ENCODE results near the gene NUP107. TPM values are rescaled to one million over a fixed set of nuclear protein-coding genes. Genes with fewer than 3 reads are reported as not detected.

NUP107 gene
- total and polyA plus RNA-seq, 9 donors: 18.4 to 56.6 (median 45.3) TPM

- Histone ChIP-seq H3K4me3 (no peak overlapping the region), H3K27ac (no peak overlapping the region), H3K9me3 (no peaks in the 10 kb centered on the region), H3K27me3 (no peaks in the 10 kb centered on the region), H3K4me1 (ENCODE audit: insufficient read depth) (peaks cover 2% of the 10 kb centered on the region), H3K36me3 (no peaks in the 10 kb centered on the region)
- 76 to 85% (median 80%) methylated on average over 8 of the region's 8 CpGs for WGBS, 3 donors
- intact Hi-C loops (cut with DNase I): no loop called here
- no peak for DNase-seq
- no peak for TF ChIP-seq POLR2A (IDR thresholded peaks at IDR 0.05)
- no peak for TF ChIP-seq CTCF (IDR thresholded peaks at IDR 0.05)
- TF ChIP-seq EP300 (IDR thresholded peaks at IDR 0.05): no peak
These were observed 97.2 kb downstream of the NUP107 start for GRCh38 chr12:68784015-68784414.

- H3K27ac ChIP-seq: no peak overlapping the region
- WGBS, 3 donors: 20 to 57% (median 28%) methylated on average over 2 of the region's 2 CpGs
These were observed 98.6 kb downstream of the NUP107 start for GRCh38 chr12:68785358-68785757.

GRCh38 chr12:68785823-68786222 lies 99.0 kb downstream of the NUP107 start:
- Histone ChIP-seq H3K4me3 (no peak overlapping the region), H3K36me3 (no peaks in the 10 kb centered on the region), H3K27me3 (no peaks in the 10 kb centered on the region), H3K9me3 (no peaks in the 10 kb centered on the region), H3K27ac (no peak overlapping the region), H3K4me1 (ENCODE audit: insufficient read depth) (peaks cover 2% of the 10 kb centered on the region)
- no peak for TF ChIP-seq CTCF (IDR thresholded peaks at IDR 0.05)
- TF ChIP-seq EP300 (IDR thresholded peaks at IDR 0.05): no peak
- no peak for TF ChIP-seq POLR2A (IDR thresholded peaks at IDR 0.05)
- intact Hi-C loops (cut with DNase I): no loop called here
- 42 to 51% (median 44%) methylated on average over 5 of the region's 5 CpGs for WGBS, 3 donors
- DNase-seq: no peak

More at GRCh38 chr12:68785358-68785757, 98.6 kb downstream of the NUP107 start:
- Histone ChIP-seq H3K9me3 (no peaks in the 10 kb centered on the region), H3K4me1 (ENCODE audit: insufficient read depth) (peaks cover 2% of the 10 kb centered on the region), H3K27me3 (no peaks in the 10 kb centered on the region), H3K4me3 (no peak overlapping the region), H3K36me3 (no peaks in the 10 kb centered on the region)
- no peak for TF ChIP-seq POLR2A (IDR thresholded peaks at IDR 0.05)
- TF ChIP-seq EP300 (IDR thresholded peaks at IDR 0.05): no peak
- TF ChIP-seq CTCF (IDR thresholded peaks at IDR 0.05): no peak
- no peak for DNase-seq
- intact Hi-C loops (cut with DNase I): no loop called here

GRCh38 chr12:68786929-68787328 lies 100.2 kb downstream of the NUP107 start:
- Histone ChIP-seq H3K4me1 (ENCODE audit: insufficient read depth) (peaks cover 2% of the 10 kb centered on the region), H3K9me3 (no peaks in the 10 kb centered on the region), H3K36me3 (no peaks in the 10 kb centered on the region), H3K27ac (no peak overlapping the region), H3K27me3 (no peaks in the 10 kb centered on the region), H3K4me3 (no peak overlapping the region)
- no peak for TF ChIP-seq CTCF (IDR thresholded peaks at IDR 0.05)
- no peak for TF ChIP-seq POLR2A (IDR thresholded peaks at IDR 0.05)
- TF ChIP-seq EP300 (IDR thresholded peaks at IDR 0.05): no peak
- intact Hi-C loops (cut with DNase I): no loop called here
- DNase-seq: no peak
- 78 to 90% (median 85%) methylated on average over 2 of the region's 2 CpGs for WGBS, 3 donors

Measured in ovary (tissue), 9 donors.